Large intestine (tissue), 3 donors: ENCODE data around the gene SLC16A3. TPM values are rescaled to one million over a fixed set of nuclear protein-coding genes. Genes with fewer than 3 reads are reported as not detected.

ENCODE experiments used
- DNase-seq, 2 donors: peaks; one replicate each; pipeline versions ENCODE4 v3.0.0 to v3.0.0-alpha.2; 2013
- H3K27ac ChIP-seq: one replicate; pipeline ENCODE4 v1.5.1; 2013; ENCODE audit warnings: low read length
- H3K27me3 ChIP-seq: 2 replicates; pipeline ENCODE4 v1.6.1; 2013; ENCODE audit warnings: low read length; ENCODE audit not compliant: control insufficient read depth, insufficient read depth
- H3K36me3 ChIP-seq: 2 replicates; pipeline ENCODE4 v1.6.1; 2013; ENCODE audit warnings: low read length; ENCODE audit not compliant: control insufficient read depth, insufficient read depth
- H3K4me1 ChIP-seq: one replicate; pipeline ENCODE4 v1.6.1; 2013; ENCODE audit warnings: low read length; ENCODE audit not compliant: control insufficient read depth, insufficient read depth
- H3K4me3 ChIP-seq: one replicate; pipeline ENCODE4 v1.5.1; 2013; ENCODE audit warnings: low read length
- H3K9me3 ChIP-seq: one replicate; pipeline ENCODE4 v1.6.1; 2013; ENCODE audit warnings: mild to moderate bottlenecking, low read depth, low read length, moderate library complexity; ENCODE audit not compliant: control insufficient read depth
- WGBS: methylation state at CpG from one replicate; pipeline ENCODE4 v1.1.5; 2013; ENCODE audit warnings: low lambda C conversion rate; ENCODE audit not compliant: insufficient coverage; 5-methylcytosine and 5-hydroxymethylcytosine counted together
- polyA plus RNA-seq: library from polyadenylated mRNA; unstranded; fragments of 120-200 nt; gene quantifications from one replicate; pipeline ENCODE4 v1.2.1, GENCODE V29; 2013

Gene SLC16A3
- polyA plus RNA-seq, 1 donor = 19.5 TPM

GRCh38 chr17:82237746-82238471, 9.1 kb downstream of the SLC16A3 start:
- no CpG with 5 or more reads among the region's 34 CpGs for WGBS
- Histone ChIP-seq H3K27me3 (no peaks in the 10 kb centered on the region), H3K9me3 (peaks cover 5% of the 10 kb centered on the region), H3K36me3 (peaks cover 38% of the 10 kb centered on the region), H3K4me3 (no peak overlapping the region), H3K4me1 (peaks cover 58% of the 10 kb centered on the region), H3K27ac (no peak overlapping the region)
- DNase-seq = no peak

GRCh38 chr17:82238472-82239201, 9.8 kb downstream of the SLC16A3 start:
- no peaks in the 10 kb centered on the region for H3K27me3 ChIP-seq
- no peak overlapping the region for H3K27ac ChIP-seq
- no CpG with 5 or more reads among the region's 33 CpGs for WGBS
- no peak overlapping the region for H3K4me3 ChIP-seq
- peaks cover 5% of the 10 kb centered on the region for H3K9me3 ChIP-seq
- H3K36me3 ChIP-seq = peaks cover 45% of the 10 kb centered on the region
- peaks cover 61% of the 10 kb centered on the region for H3K4me1 ChIP-seq
- DNase-seq = peak; percentile 70 to 86

- DNase-seq = no peak
- Histone ChIP-seq H3K4me1 (peaks cover 58% of the 10 kb centered on the region), H3K27me3 (no peaks in the 10 kb centered on the region), H3K36me3 (peaks cover 53% of the 10 kb centered on the region), H3K27ac (no peak overlapping the region), H3K4me3 (no peak overlapping the region), H3K9me3 (peaks cover 7% of the 10 kb centered on the region)
- WGBS = no CpG with 5 or more reads among the region's 17 CpGs
Observed at GRCh38 chr17:82239401-82239925, 10.6 kb downstream of the SLC16A3 start.

GRCh38 chr17:82239926-82240505, 11.2 kb downstream of the SLC16A3 start:
- WGBS = no CpG with 5 or more reads among the region's 22 CpGs
- Histone ChIP-seq H3K4me1 (peaks cover 52% of the 10 kb centered on the region), H3K36me3 (peaks cover 59% of the 10 kb centered on the region), H3K27me3 (no peaks in the 10 kb centered on the region), H3K4me3 (no peak overlapping the region), H3K9me3 (peaks cover 7% of the 10 kb centered on the region), H3K27ac (no peak overlapping the region)
- no peak for DNase-seq

GRCh38 chr17:82240506-82241182, 11.8 kb downstream of the SLC16A3 start:
- no peaks in the 10 kb centered on the region for H3K27me3 ChIP-seq
- H3K9me3 ChIP-seq = peaks cover 7% of the 10 kb centered on the region
- no peak overlapping the region for H3K4me3 ChIP-seq
- no peak for DNase-seq
- peaks cover 65% of the 10 kb centered on the region for H3K36me3 ChIP-seq
- WGBS = no CpG with 5 or more reads among the region's 20 CpGs
- H3K4me1 ChIP-seq = peaks cover 46% of the 10 kb centered on the region
- H3K27ac ChIP-seq = no peak overlapping the region

GRCh38 chr17:82241183-82241925, 12.5 kb downstream of the SLC16A3 start:
- Histone ChIP-seq H3K27me3 (no peaks in the 10 kb centered on the region), H3K27ac (no peak overlapping the region), H3K9me3 (peaks cover 6% of the 10 kb centered on the region), H3K4me1 (peaks cover 39% of the 10 kb centered on the region), H3K4me3 (no peak overlapping the region), H3K36me3 (peaks cover 72% of the 10 kb centered on the region)
- WGBS = no CpG with 5 or more reads among the region's 27 CpGs
- DNase-seq = no peak

GRCh38 chr17:82241926-82242697, 13.3 kb downstream of the SLC16A3 start:
- Histone ChIP-seq H3K4me1 (peaks cover 32% of the 10 kb centered on the region), H3K27me3 (no peaks in the 10 kb centered on the region), H3K36me3 (peaks cover 77% of the 10 kb centered on the region), H3K4me3 (no peak overlapping the region), H3K9me3 (peaks cover 2% of the 10 kb centered on the region), H3K27ac (no peak overlapping the region)
- WGBS = no CpG with 5 or more reads among the region's 20 CpGs
- DNase-seq = no peak

GRCh38 chr17:82242698-82242976, 13.8 kb downstream of the SLC16A3 start:
- Histone ChIP-seq H3K9me3 (peaks cover 2% of the 10 kb centered on the region), H3K36me3 (peaks cover 78% of the 10 kb centered on the region), H3K27me3 (no peaks in the 10 kb centered on the region), H3K4me3 (no peak overlapping the region), H3K4me1 (peaks cover 32% of the 10 kb centered on the region), H3K27ac (no peak overlapping the region)
- no CpG with 5 or more reads among the region's 24 CpGs for WGBS
- no peak for DNase-seq

GRCh38 chr17:82242977-82243647, 14.3 kb downstream of the SLC16A3 start:
- H3K4me3 ChIP-seq = no peak overlapping the region
- H3K4me1 ChIP-seq = peaks cover 32% of the 10 kb centered on the region
- DNase-seq = no peak
- H3K27ac ChIP-seq = no peak overlapping the region
- H3K9me3 ChIP-seq = peaks cover 2% of the 10 kb centered on the region
- H3K36me3 ChIP-seq = peaks cover 80% of the 10 kb centered on the region
- no CpG with 5 or more reads among the region's 29 CpGs for WGBS
- H3K27me3 ChIP-seq = no peaks in the 10 kb centered on the region
